K562 (cell line): ENCODE results near the gene CD22.

Experiments
- CBFB ChIP-seq: sonication (generic); formaldehyde crosslinking; IDR thresholded peaks from 2 replicates; pipeline ENCODE4 v1.4.0; 2020; ENCODE audit warnings: mild to moderate bottlenecking, missing genetic modification reagents
- POLR2A ChIP-seq: fragments of 450-650 bp; conservative IDR thresholded peaks from 2 replicates; pipeline ENCODE4 v1.6.1; 2016
- RBM14 ChIP-seq: fragments of 200-400 bp; formaldehyde crosslinking; IDR thresholded peaks from 2 replicates; pipeline ENCODE4 v1.6.1; 2018; ENCODE audit warnings: low read depth, mild to moderate bottlenecking, low read length, moderate library complexity, borderline replicate concordance; ENCODE audit not compliant: insufficient read depth
- SMARCB1 ChIP-seq: IDR thresholded peaks from 2 replicates; pipeline ENCODE4 v1.6.1; 2011; ENCODE audit warnings: improper control_type of control experiment, low read depth; ENCODE audit not compliant: insufficient read length
- ZNF274 ChIP-seq: IDR thresholded peaks from 2 replicates; pipeline ENCODE4 v1.6.1; 2011; ENCODE audit warnings: low read depth, mild to moderate bottlenecking, low read length, moderate library complexity, borderline replicate concordance
- ZSCAN29 ChIP-seq: fragments of 450-650 bp; IDR thresholded peaks from 2 replicates; pipeline ENCODE4 v1.6.1; 2017
- TF ChIP-seq, protein P1 (sequence below), 2 experiments: fragments of 200-800 bp in 1 of 2; sonication (Bioruptor generic) in 1 of 2; sonication (generic) in 1 of 2; formaldehyde crosslinking in 1 of 2; IDR thresholded peaks in 1 of 2; conservative IDR thresholded peaks in 1 of 2; 2 replicates each; pipeline versions ENCODE4 v1.5.0 to v1.6.1; 2016 to 2020; ENCODE audit warnings: missing compliant biosample characterization in 1 of 2, missing genetic modification characterization in 1 of 2, missing genetic modification reagents in 1 of 2
- TF ChIP-seq, protein P2 (sequence below), 2 experiments: fragments of 450-650 bp in 1 of 2; sonication (generic) in 1 of 2; formaldehyde crosslinking in 1 of 2; IDR thresholded peaks in 1 of 2; conservative IDR thresholded peaks in 1 of 2; 2 replicates each; pipeline versions ENCODE4 v1.6.1 to v1.8.1; 2016 to 2023; ENCODE audit warnings: mild to moderate bottlenecking in 2 of 2, moderate library complexity in 2 of 2, inconsistent platforms in 1 of 2, missing genetic modification reagents in 1 of 2

DNA sequence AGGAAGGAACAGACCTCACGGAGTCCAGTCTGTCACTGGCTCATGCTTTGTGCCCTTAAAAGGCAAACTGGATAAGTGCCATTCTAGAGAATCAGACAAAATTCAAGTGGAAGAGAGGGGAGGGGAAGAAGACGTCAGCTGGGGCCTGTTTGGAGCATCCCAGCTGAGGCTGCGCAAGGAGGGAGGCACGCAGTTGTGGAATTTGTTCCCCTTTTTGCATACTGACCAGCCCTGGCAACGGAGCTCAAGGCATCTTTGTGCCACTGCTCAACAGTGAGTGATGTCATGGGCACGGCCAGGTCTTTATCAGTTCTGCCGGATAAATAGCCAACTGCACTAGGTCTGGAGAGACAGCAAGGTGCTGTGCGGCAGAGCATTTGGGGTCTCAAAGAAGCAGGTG lies 41.7 kb downstream of the CD22 start, which contains the start of gene GPR42:
- no peak for TF ChIP-seq POLR2A
- no peak for TF ChIP-seq RBM14
- TF ChIP-seq SMARCB1 = no peak
- TF ChIP-seq ZSCAN29 = no peak
- TF ChIP-seq, protein P1, sequence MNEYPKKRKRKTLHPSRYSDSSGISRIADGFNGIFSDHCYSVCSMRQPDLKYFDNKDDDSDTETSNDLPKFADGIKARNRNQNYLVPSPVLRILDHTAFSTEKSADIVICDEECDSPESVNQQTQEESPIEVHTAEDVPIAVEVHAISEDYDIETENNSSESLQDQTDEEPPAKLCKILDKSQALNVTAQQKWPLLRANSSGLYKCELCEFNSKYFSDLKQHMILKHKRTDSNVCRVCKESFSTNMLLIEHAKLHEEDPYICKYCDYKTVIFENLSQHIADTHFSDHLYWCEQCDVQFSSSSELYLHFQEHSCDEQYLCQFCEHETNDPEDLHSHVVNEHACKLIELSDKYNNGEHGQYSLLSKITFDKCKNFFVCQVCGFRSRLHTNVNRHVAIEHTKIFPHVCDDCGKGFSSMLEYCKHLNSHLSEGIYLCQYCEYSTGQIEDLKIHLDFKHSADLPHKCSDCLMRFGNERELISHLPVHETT (CRISPR knock-in tag; conservative IDR thresholded peaks at IDR 0.05 in 1 of 2, IDR thresholded peaks at IDR 0.05 in 1 of 2) = no peak
- TF ChIP-seq, protein P2, sequence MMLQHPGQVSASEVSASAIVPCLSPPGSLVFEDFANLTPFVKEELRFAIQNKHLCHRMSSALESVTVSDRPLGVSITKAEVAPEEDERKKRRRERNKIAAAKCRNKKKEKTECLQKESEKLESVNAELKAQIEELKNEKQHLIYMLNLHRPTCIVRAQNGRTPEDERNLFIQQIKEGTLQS (IDR thresholded peaks at IDR 0.05) = no peak
- TF ChIP-seq, protein P2 (CRISPR knock-in tag; conservative IDR thresholded peaks at IDR 0.05) = no peak
- TF ChIP-seq CBFB (CRISPR knock-in tag) = no peak
- TF ChIP-seq ZNF274 = no peak
